NT2/D1 (cell line): ENCODE data around the gene GNAQ.
"Not testable (repeated sequence)": the region's sequence is repeated elsewhere in the genome, so short reads cannot be mapped to it uniquely, and the experiment has no call there.

Experiments used
- DNase-seq: peaks from one replicate; pipeline ENCODE4 v3.0.0-alpha.2; 2011; ENCODE audit warnings: low read depth, low spot score
- H3K27me3 ChIP-seq: 2 replicates; pipeline ENCODE4 v1.6.0; 2011; ENCODE audit warnings: mild to moderate bottlenecking; ENCODE audit not compliant: insufficient read length, insufficient read depth
- H3K36me3 ChIP-seq: 2 replicates; pipeline ENCODE4 v1.6.1; 2011; ENCODE audit warnings: mild to moderate bottlenecking, low read length, mixed read lengths; ENCODE audit not compliant: insufficient read depth, insufficient read length
- H3K4me1 ChIP-seq: 2 replicates; pipeline ENCODE4 v1.5.1; 2011; ENCODE audit not compliant: insufficient read depth, insufficient read length
- H3K4me3 ChIP-seq: 2 replicates; pipeline ENCODE4 v1.5.1; 2011; ENCODE audit warnings: low read depth; ENCODE audit not compliant: insufficient read length
- H3K9ac ChIP-seq: 2 replicates; pipeline ENCODE4 v1.6.0; 2011; ENCODE audit warnings: low read depth; ENCODE audit not compliant: insufficient read length
- H3K9me3 ChIP-seq: 2 replicates; pipeline ENCODE4 v1.5.1; 2011; ENCODE audit warnings: mild to moderate bottlenecking, low read length; ENCODE audit not compliant: insufficient read depth
- SUZ12 ChIP-seq: IDR thresholded peaks from 2 replicates; pipeline ENCODE4 v1.6.1; 2011; ENCODE audit not compliant: insufficient read length, insufficient read depth; ENCODE audit errors: extremely low read depth
- YY1 ChIP-seq: IDR thresholded peaks from 2 replicates; pipeline ENCODE4 v1.6.1; 2011; ENCODE audit not compliant: insufficient read length, insufficient read depth
- ZNF274 ChIP-seq: IDR thresholded peaks from 2 replicates; pipeline ENCODE4 v1.6.1; 2011; ENCODE audit warnings: mild to moderate bottlenecking, low read depth, low read length

GNAQ gene

GRCh38 chr9:77710965-77711648, 320.5 kb downstream of the GNAQ start:
- Histone ChIP-seq H3K9ac (no peak overlapping the region), H3K4me1 (no peaks in the 10 kb centered on the region)
- DNase-seq, result no peak

GRCh38 chr9:77710316-77710715, 321.3 kb downstream of the GNAQ start:
- DNase-seq, result no peak
- Histone ChIP-seq H3K27me3 (no peaks in the 10 kb centered on the region), H3K9ac (no peak overlapping the region), H3K36me3 (no peaks in the 10 kb centered on the region), H3K4me3 (no peak overlapping the region), H3K9me3 (peaks cover 16% of the 10 kb centered on the region), H3K4me1 (no peaks in the 10 kb centered on the region)
- no peak for TF ChIP-seq YY1
- no peak for TF ChIP-seq SUZ12
- no peak for TF ChIP-seq ZNF274

More at GRCh38 chr9:77710965-77711648, 320.5 kb downstream of the GNAQ start:
- Histone ChIP-seq H3K9me3 (peaks cover 16% of the 10 kb centered on the region), H3K36me3 (no peaks in the 10 kb centered on the region), H3K4me3 (no peak overlapping the region), H3K27me3 (no peaks in the 10 kb centered on the region)
- TF ChIP-seq SUZ12, result no peak
- no peak for TF ChIP-seq YY1
- no peak for TF ChIP-seq ZNF274

DNA sequence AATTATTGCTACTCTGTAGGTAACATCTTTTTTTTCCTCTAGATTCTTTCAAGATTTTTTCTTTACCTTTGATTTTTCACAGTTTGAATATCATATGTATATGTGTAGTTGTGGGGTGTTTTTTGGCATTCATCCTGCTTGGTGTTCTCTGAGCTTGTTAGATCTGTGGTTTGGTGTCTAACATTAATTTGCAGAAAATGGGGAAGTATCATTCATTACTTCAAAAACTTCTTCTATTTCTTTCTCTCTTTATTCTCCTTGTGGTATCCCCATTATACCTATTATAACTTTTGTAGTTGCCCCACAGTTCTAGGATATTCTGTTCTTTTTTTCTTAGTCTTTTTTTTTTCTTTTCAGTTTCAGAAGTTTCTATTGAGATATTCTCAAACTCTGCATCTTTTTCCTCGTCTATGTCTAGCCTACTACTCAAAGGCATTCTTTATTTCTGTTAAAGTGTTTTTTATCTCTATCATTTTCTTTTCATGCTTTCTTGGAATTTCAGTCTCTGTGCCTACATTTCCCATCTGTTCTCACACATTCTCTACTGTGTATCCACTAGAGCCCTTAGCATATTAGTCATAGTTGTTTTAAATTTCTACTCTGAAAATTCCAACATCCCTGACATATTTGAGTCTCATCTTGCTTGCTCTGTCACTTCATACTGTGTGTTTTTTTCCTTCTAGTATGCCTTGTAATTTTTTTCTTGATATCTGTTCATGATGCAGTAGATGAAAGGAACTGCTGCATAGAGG, 323.4 kb downstream of the GNAQ start:
- H3K9me3 ChIP-seq, result peaks cover 16% of the 10 kb centered on the region
- no peak for DNase-seq
- H3K36me3 ChIP-seq, result no peaks in the 10 kb centered on the region
- no peaks in the 10 kb centered on the region for H3K27me3 ChIP-seq
- H3K4me3 ChIP-seq, result no peak overlapping the region
- H3K9ac ChIP-seq, result no peak overlapping the region
- H3K4me1 ChIP-seq, result no peaks in the 10 kb centered on the region
- TF ChIP-seq SUZ12 (no peak), YY1 (no peak), ZNF274 (no peak)

DNA sequence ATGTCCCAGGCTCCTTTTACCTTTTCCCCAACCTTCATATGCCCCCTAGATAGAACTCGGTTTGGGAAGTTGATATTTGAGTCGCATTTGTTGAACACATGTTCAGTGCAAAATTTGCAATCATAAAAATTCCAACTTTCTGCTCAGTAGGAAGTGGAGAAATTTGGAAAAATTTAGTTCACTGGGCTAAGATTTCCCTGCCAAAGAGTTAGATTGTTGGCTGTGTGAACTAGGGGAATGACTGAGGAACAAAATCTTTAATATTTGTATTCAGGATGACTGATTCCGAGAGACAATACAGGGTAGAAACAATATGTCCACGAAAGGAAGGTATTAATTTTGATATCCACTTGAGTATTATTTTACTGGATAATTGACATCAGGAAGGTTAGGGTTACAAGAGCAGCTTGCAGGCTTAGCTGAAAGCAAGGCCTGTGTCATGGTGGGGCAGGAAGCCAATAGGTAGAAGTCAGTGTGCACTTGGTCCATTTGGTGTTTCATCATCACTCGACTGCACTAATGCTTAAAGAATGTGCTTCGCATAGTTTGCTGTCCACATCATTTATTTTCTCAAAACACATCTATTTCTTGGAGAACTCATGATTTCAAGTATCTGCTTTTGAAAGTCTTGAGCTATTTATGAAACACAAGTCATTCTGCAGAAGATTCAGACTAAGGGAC, 324.1 kb downstream of the GNAQ start:
- H3K4me1 ChIP-seq, result no peaks in the 10 kb centered on the region
- H3K36me3 ChIP-seq, result no peaks in the 10 kb centered on the region
- TF ChIP-seq SUZ12, result no peak
- TF ChIP-seq YY1, result no peak
- no peak for TF ChIP-seq ZNF274
- no peaks in the 10 kb centered on the region for H3K27me3 ChIP-seq
- no peak overlapping the region for H3K9ac ChIP-seq
- no peak for DNase-seq
- H3K4me3 ChIP-seq, result no peak overlapping the region
- H3K9me3 ChIP-seq, result peaks cover 16% of the 10 kb centered on the region

GRCh38 chr9:77705636-77706035, 326.0 kb downstream of the GNAQ start:
- Histone ChIP-seq H3K9me3 (peaks cover 15% of the 10 kb centered on the region), H3K36me3 (no peaks in the 10 kb centered on the region), H3K9ac (no peak overlapping the region), H3K4me1 (no peaks in the 10 kb centered on the region), H3K4me3 (no peak overlapping the region), H3K27me3 (no peaks in the 10 kb centered on the region)
- DNase-seq, result no peak
- no peak for TF ChIP-seq YY1
- no peak for TF ChIP-seq SUZ12
- no peak for TF ChIP-seq ZNF274

GRCh38 chr9:77702521-77703390, 328.9 kb downstream of the GNAQ start:
- DNase-seq, H3K4me1 ChIP-seq, H3K9me3 ChIP-seq, H3K36me3 ChIP-seq, H3K27me3 ChIP-seq, H3K9ac ChIP-seq, H3K4me3 ChIP-seq: not testable (repeated sequence)

- no peak for DNase-seq
- H3K9me3 ChIP-seq, result no peaks in the 10 kb centered on the region
- no peaks in the 10 kb centered on the region for H3K36me3 ChIP-seq
- no peak overlapping the region for H3K9ac ChIP-seq
- no peaks in the 10 kb centered on the region for H3K4me1 ChIP-seq
- TF ChIP-seq ZNF274 (no peak), YY1 (no peak), SUZ12 (no peak)
- no peak overlapping the region for H3K4me3 ChIP-seq
- no peaks in the 10 kb centered on the region for H3K27me3 ChIP-seq
Measured at GRCh38 chr9:77697238-77697984, 334.2 kb downstream of the GNAQ start.

DNA sequence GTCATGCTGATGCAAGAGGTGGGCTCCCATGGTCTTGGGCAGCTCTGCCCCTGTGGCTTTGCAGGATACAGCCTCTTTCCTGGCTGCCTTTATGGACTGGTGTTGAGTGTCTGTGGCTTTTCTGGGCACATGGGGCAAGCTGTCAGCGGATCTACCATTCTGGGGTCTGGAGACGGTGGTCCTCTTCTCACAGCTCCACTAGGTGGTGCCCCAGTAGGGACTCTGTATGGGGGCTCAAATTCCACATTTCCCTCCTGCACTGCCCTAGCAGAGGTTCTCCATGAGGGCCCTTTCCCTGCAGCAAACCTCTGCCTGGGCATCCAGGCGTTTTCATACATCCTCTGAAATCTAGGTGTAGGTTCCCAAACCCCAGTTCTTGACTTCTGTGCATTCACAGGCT, 340.9 kb downstream of the GNAQ start:
- not testable (repeated sequence) for DNase-seq

DNA sequence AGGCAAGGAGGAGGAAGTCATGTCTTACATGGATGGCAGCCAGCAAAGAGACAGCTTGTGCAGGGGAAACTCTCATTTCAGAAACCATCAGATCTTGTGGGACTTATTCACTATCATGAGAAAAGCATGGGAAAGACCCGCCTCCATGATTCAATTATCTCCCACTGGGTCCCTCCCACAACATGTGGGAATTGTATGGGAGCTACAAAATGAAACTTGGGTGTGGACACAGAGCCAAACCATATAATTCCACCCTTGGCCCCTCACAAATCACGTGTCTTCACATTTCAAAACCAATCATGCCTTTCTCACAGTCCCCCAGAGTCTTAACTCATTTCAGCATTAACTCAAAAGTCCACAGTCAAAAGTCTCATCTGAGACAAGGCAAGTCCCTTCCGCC, 341.5 kb downstream of the GNAQ start:
- H3K4me1 ChIP-seq, H3K9ac ChIP-seq, H3K27me3 ChIP-seq, H3K36me3 ChIP-seq, H3K4me3 ChIP-seq, DNase-seq: not testable (repeated sequence)
- H3K9me3 ChIP-seq, result peaks cover 10% of the 10 kb centered on the region; the same call in 1 of the 2 replicates

More for the DNA sequence above, 340.9 kb downstream of the GNAQ start:
- H3K36me3 ChIP-seq, H3K9ac ChIP-seq, H3K4me3 ChIP-seq, H3K4me1 ChIP-seq, H3K27me3 ChIP-seq: not testable (repeated sequence)
- H3K9me3 ChIP-seq, result peaks cover 10% of the 10 kb centered on the region; the same call in 1 of the 2 replicates
